H9 (cell line): ENCODE data around the gene SATB2. TPM values are rescaled to one million over a fixed set of nuclear protein-coding genes. Genes with fewer than 3 reads are reported as not detected.

Experiments
- DNase-seq: peaks from one replicate; pipeline ENCODE4 v3.0.0-alpha.2; 2017
- H2AFZ ChIP-seq: one replicate; pipeline ENCODE4 v1.6.1; 2013; ENCODE audit warnings: mild to moderate bottlenecking, low read length, control low read depth, moderate library complexity
- H2AK5ac ChIP-seq: 2 replicates; pipeline ENCODE4 v1.6.1; 2013; ENCODE audit warnings: low read length, control low read depth, mixed read lengths; ENCODE audit not compliant: insufficient read length
- H2BK120ac ChIP-seq: one replicate; pipeline ENCODE4 v1.6.1; 2013; ENCODE audit warnings: low read depth, mild to moderate bottlenecking, low read length, control low read depth, inconsistent platforms; ENCODE audit not compliant: poor library complexity, severe bottlenecking
- H2BK12ac ChIP-seq: 2 replicates; pipeline ENCODE4 v1.6.1; 2013; ENCODE audit warnings: low read length, control low read depth, mixed read lengths, low read depth; ENCODE audit not compliant: insufficient read length
- H2BK15ac ChIP-seq: 2 replicates; pipeline ENCODE4 v1.6.1; 2013; ENCODE audit warnings: low read depth, low read length, control low read depth
- H2BK20ac ChIP-seq: one replicate; pipeline ENCODE4 v1.6.1; 2013; ENCODE audit warnings: low read depth, mild to moderate bottlenecking, low read length, control low read depth, inconsistent platforms; ENCODE audit not compliant: poor library complexity, severe bottlenecking
- H2BK5ac ChIP-seq: 2 replicates; pipeline ENCODE4 v1.6.1; 2013; ENCODE audit warnings: low read length, control low read depth, mixed read lengths; ENCODE audit not compliant: insufficient read length
- H3K14ac ChIP-seq: 2 replicates; pipeline ENCODE4 v1.6.1; 2013; ENCODE audit warnings: low read length, control low read depth; ENCODE audit not compliant: insufficient read depth
- H3K18ac ChIP-seq: 2 replicates; pipeline ENCODE4 v1.6.1; 2013; ENCODE audit warnings: low read depth, mild to moderate bottlenecking, mixed read lengths, low read length, control low read depth; ENCODE audit not compliant: insufficient read length
- H3K23ac ChIP-seq: 2 replicates; pipeline ENCODE4 v1.6.1; 2013; ENCODE audit warnings: low read length, control low read depth, mixed read lengths, low read depth; ENCODE audit not compliant: insufficient read length
- H3K23me2 ChIP-seq: 2 replicates; pipeline ENCODE4 v1.6.1; 2013; ENCODE audit warnings: low read depth, mild to moderate bottlenecking, mixed read lengths, low read length, control low read depth; ENCODE audit not compliant: insufficient read length, poor library complexity, severe bottlenecking
- H3K27ac ChIP-seq: 2 replicates; pipeline ENCODE4 v1.5.1; 2013; ENCODE audit warnings: low read length, control low read depth, mixed read lengths, low read depth; ENCODE audit not compliant: insufficient read length
- H3K27me3 ChIP-seq: 2 replicates; pipeline ENCODE4 v1.6.1; 2013; ENCODE audit warnings: low read length, control low read depth, inconsistent platforms; ENCODE audit not compliant: insufficient read depth
- H3K4ac ChIP-seq: 2 replicates; pipeline ENCODE4 v1.6.1; 2013; ENCODE audit warnings: low read depth, mild to moderate bottlenecking, control low read depth, inconsistent platforms, low read length, moderate library complexity
- H3K4me1 ChIP-seq: 2 replicates; pipeline ENCODE4 v1.6.1; 2013; ENCODE audit warnings: low read length, control low read depth, inconsistent platforms; ENCODE audit not compliant: insufficient read depth
- H3K4me2 ChIP-seq: 2 replicates; pipeline ENCODE4 v1.6.1; 2013; ENCODE audit warnings: low read length, control low read depth, mixed read lengths; ENCODE audit not compliant: insufficient read length, insufficient read depth
- H3K56ac ChIP-seq: 2 replicates; pipeline ENCODE4 v1.6.1; 2013; ENCODE audit warnings: low read depth, mild to moderate bottlenecking, mixed read lengths, low read length, control low read depth; ENCODE audit not compliant: insufficient read length
- H3K79me1 ChIP-seq: 2 replicates; pipeline ENCODE4 v1.6.1; 2013; ENCODE audit warnings: low read depth, mild to moderate bottlenecking, moderate library complexity, low read length, control low read depth, inconsistent platforms; ENCODE audit not compliant: insufficient read depth, poor library complexity, severe bottlenecking
- H3K79me2 ChIP-seq: 2 replicates; pipeline ENCODE4 v1.6.1; 2013; ENCODE audit warnings: low read length, control low read depth, inconsistent platforms; ENCODE audit not compliant: insufficient read depth
- H3K9ac ChIP-seq: 2 replicates; pipeline ENCODE4 v1.6.1; 2013; ENCODE audit warnings: low read length, control low read depth, mixed read lengths; ENCODE audit not compliant: insufficient read length; ENCODE audit errors: extremely low read depth
- H3K9me3 ChIP-seq: one replicate; pipeline ENCODE4 v1.6.1; 2013; ENCODE audit warnings: low read depth, low read length, inconsistent platforms; ENCODE audit not compliant: control insufficient read depth
- H3T11ph ChIP-seq: one replicate; pipeline ENCODE4 v1.6.1; 2013; ENCODE audit warnings: mild to moderate bottlenecking, low read length, control low read depth, inconsistent platforms
- H4K20me1 ChIP-seq: one replicate; pipeline ENCODE4 v1.6.1; 2013; ENCODE audit not compliant: control insufficient read depth, insufficient read length, insufficient read depth
- H4K5ac ChIP-seq: 2 replicates; pipeline ENCODE4 v1.6.1; 2013; ENCODE audit warnings: low read depth, mild to moderate bottlenecking, mixed read lengths, low read length, control low read depth; ENCODE audit not compliant: insufficient read length
- H4K8ac ChIP-seq: replicated peaks from 2 replicates; pipeline ENCODE4 v1.6.1; 2013; ENCODE audit warnings: low read length, control low read depth, mixed read lengths, low read depth; ENCODE audit not compliant: insufficient read length
- H4K91ac ChIP-seq: 2 replicates; pipeline ENCODE4 v1.6.1; 2013; ENCODE audit warnings: low read depth, mild to moderate bottlenecking, moderate library complexity, mixed read lengths, low read length, control low read depth; ENCODE audit not compliant: insufficient read length
- H3K27ac Mint-ChIP-seq, 3 experiments: 2 replicates in 2 of 3; 3 replicates in 1 of 3; pipeline ENCODE4 v1.8.0; 2020 to 2021; ENCODE audit warnings: mixed read lengths in 3 of 3, mild to moderate bottlenecking in 1 of 3, moderate library complexity in 1 of 3
- H3K27me3 Mint-ChIP-seq: 2 replicates; pipeline ENCODE4 v1.8.0; 2021; ENCODE audit warnings: low read depth, mild to moderate bottlenecking, moderate library complexity, mixed read lengths
- H3K36me3 Mint-ChIP-seq, 3 experiments: 2 replicates in 2 of 3; 3 replicates in 1 of 3; pipeline ENCODE4 v1.8.0; 2020 to 2021; ENCODE audit warnings: low read depth in 3 of 3, mixed read lengths in 3 of 3; ENCODE audit not compliant: insufficient read depth in 1 of 3
- H3K4me1 Mint-ChIP-seq, 2 experiments: 2 replicates each; pipeline ENCODE4 v1.8.0; 2020; ENCODE audit warnings: mixed read lengths in 2 of 2
- H3K4me3 Mint-ChIP-seq, 2 experiments: 2 replicates in 1 of 2; 3 replicates in 1 of 2; pipeline ENCODE4 v1.8.0; 2020 to 2021; ENCODE audit warnings: mild to moderate bottlenecking in 2 of 2, mixed read lengths in 2 of 2, moderate library complexity in 1 of 2
- H3K9me3 Mint-ChIP-seq, 2 experiments: 2 replicates in 1 of 2; 3 replicates in 1 of 2; pipeline ENCODE4 v1.8.0; 2020; ENCODE audit warnings: mild to moderate bottlenecking in 2 of 2, mixed read lengths in 2 of 2, moderate library complexity in 1 of 2
- WGBS: extraction: QIAGEN DNeasy Blood & Tissue Kit; methylation state at CpG from one replicate; pipeline ENCODE4 v1.1.7; 2013; ENCODE audit warnings: missing lambda C conversion rate, low lambda C conversion rate, mixed read lengths; ENCODE audit not compliant: insufficient read length; ENCODE audit errors: extremely low coverage; 5-methylcytosine and 5-hydroxymethylcytosine counted together
- total RNA-seq: library from RNA; stranded (reverse); gene quantifications from 2 replicates; pipeline ENCODE4 v1.2.1, GENCODE V29; 2021
- TF ChIP-seq, protein P1 (sequence below): fragments of 200-600 bp; sonication (generic); conservative IDR thresholded peaks from 3 replicates; pipeline ENCODE4 v1.8.0; 2021; ENCODE audit warnings: antibody characterized with exemption, mild to moderate bottlenecking

Gene SATB2
- total RNA-seq, 1 experiment from 2014 or later: 23.8 TPM

DNA sequence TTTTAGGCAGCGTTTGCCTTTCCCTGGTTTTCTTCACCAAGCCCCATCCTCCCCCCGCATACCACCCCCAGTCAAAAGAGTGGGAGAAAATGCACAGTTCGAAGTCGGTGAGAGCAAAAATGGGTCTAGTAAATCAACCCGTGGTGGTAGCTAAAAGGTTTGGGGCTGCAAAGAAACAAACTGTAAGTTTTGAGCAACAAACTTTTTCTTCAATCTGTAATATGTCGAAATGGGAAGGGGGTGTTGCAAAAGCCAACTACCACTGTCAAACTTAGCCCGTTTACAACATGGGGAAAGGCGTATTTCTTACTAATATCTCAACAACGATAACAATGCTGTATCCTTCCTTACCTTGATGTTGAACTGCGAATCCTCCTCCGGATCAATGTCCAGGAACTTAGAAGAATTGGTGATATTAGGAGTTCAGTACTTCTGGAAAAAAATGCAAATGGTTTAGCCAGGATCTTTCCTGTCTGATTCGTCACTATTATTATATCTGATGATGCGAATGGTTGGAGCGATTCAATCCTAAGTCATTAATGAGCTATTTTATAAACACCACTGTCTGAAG, 2.4 kb upstream of the SATB2 start:
- no peak overlapping the region for H3K9ac ChIP-seq
- no peaks in the 10 kb centered on the region for H4K20me1 ChIP-seq
- no peak overlapping the region for H3K27ac ChIP-seq

More for the DNA sequence above, 2.4 kb upstream of the SATB2 start:
- Mint-ChIP-seq H3K4me1 (peaks cover 26 to 38% of the 10 kb centered on the region in 2 experiments), H3K27ac (peak overlapping the region in 2 of 3 experiments; percentile 44 to 98; a peak in 2 of 7 replicates), H3K4me3 (peak overlapping the region; percentile 86 to 95), H3K9me3 (peaks cover 0 to 2% of the 10 kb centered on the region in 2 experiments; a peak in 2 of 5 replicates), H3K36me3 (peaks cover 0 to 1% (median 0%) of the 10 kb centered on the region in 3 experiments; a peak in 2 of 7 replicates), H3K27me3 (peaks cover 68% of the 10 kb centered on the region)
- no CpG with 5 or more reads among the region's 14 CpGs for WGBS
- Histone ChIP-seq H4K91ac (no peak overlapping the region), H3K79me1 (no peaks in the 10 kb centered on the region), H2BK20ac (no peak overlapping the region), H2BK120ac (no peak overlapping the region), H3K9me3 (no peaks in the 10 kb centered on the region), H3K4me1 (no peaks in the 10 kb centered on the region), H3K4me2 (peak overlapping the region; percentile 92), H3K56ac (no peak overlapping the region), H3T11ph (no peak overlapping the region), H2AK5ac (no peak overlapping the region), H4K5ac (no peak overlapping the region), H2BK15ac (no peak overlapping the region), H3K79me2 (no peaks in the 10 kb centered on the region), H2AFZ (peak overlapping the region; percentile 12), H2BK5ac (no peak overlapping the region), H4K8ac (no peak overlapping the region), H3K4ac (no peak overlapping the region), H3K14ac (no peak overlapping the region), H3K23me2 (peaks cover 38% of the 10 kb centered on the region), H3K18ac (no peak overlapping the region), H2BK12ac (no peak overlapping the region), H3K27me3 (peaks cover 27% of the 10 kb centered on the region), H3K23ac (no peak overlapping the region)
- TF ChIP-seq, protein P1, sequence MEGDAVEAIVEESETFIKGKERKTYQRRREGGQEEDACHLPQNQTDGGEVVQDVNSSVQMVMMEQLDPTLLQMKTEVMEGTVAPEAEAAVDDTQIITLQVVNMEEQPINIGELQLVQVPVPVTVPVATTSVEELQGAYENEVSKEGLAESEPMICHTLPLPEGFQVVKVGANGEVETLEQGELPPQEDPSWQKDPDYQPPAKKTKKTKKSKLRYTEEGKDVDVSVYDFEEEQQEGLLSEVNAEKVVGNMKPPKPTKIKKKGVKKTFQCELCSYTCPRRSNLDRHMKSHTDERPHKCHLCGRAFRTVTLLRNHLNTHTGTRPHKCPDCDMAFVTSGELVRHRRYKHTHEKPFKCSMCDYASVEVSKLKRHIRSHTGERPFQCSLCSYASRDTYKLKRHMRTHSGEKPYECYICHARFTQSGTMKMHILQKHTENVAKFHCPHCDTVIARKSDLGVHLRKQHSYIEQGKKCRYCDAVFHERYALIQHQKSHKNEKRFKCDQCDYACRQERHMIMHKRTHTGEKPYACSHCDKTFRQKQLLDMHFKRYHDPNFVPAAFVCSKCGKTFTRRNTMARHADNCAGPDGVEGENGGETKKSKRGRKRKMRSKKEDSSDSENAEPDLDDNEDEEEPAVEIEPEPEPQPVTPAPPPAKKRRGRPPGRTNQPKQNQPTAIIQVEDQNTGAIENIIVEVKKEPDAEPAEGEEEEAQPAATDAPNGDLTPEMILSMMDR: no peak
- DNase-seq: no peak
